GM23338 (cell line): Measurements from ENCODE around the gene PRR14.

Experiments
- CREB1 ChIP-seq: fragments of 250-450 bp; sonication (Bioruptor Pico); IDR thresholded peaks from 2 replicates; pipeline ENCODE4 v1.5.0; 2020; ENCODE audit warnings: low read depth, mild to moderate bottlenecking, moderate library complexity
- EZH2 ChIP-seq: fragments of 200-600 bp; sonication (generic); IDR thresholded peaks from one replicate; pipeline ENCODE4 v1.8.0; 2017; ENCODE audit warnings: antibody characterized with exemption, mild to moderate bottlenecking, low read depth; ENCODE audit not compliant: unreplicated experiment
- EZH2phosphoT487 ChIP-seq: fragments of 200-600 bp; sonication (generic); IDR thresholded peaks from one replicate; pipeline ENCODE4 v1.8.1; 2018; ENCODE audit warnings: antibody characterized with exemption; ENCODE audit not compliant: unreplicated experiment
- JUNB ChIP-seq: IDR thresholded peaks from one replicate; pipeline ENCODE4 v1.6.1; 2016; ENCODE audit warnings: antibody characterized with exemption; ENCODE audit not compliant: unreplicated experiment
- NANOG ChIP-seq: IDR thresholded peaks from 2 replicates; pipeline ENCODE4 v1.6.1; 2016; ENCODE audit warnings: antibody characterized with exemption, borderline replicate concordance
- POLR2AphosphoS5 ChIP-seq: IDR thresholded peaks from 2 replicates; pipeline ENCODE4 v1.6.1; 2016; ENCODE audit warnings: antibody characterized with exemption, low read depth
- REST ChIP-seq: IDR thresholded peaks from one replicate; pipeline ENCODE4 v1.6.1; 2018; ENCODE audit warnings: antibody characterized with exemption; ENCODE audit not compliant: unreplicated experiment
- STAT1 ChIP-seq: IDR thresholded peaks from one replicate; pipeline ENCODE4 v1.6.1; 2016; ENCODE audit warnings: antibody characterized with exemption; ENCODE audit not compliant: unreplicated experiment
- ZNF114 ChIP-seq: fragments of 250-450 bp; sonication (Bioruptor Pico); IDR thresholded peaks from 2 replicates; pipeline ENCODE4 v1.5.0; 2020; ENCODE audit warnings: mild to moderate bottlenecking, moderate library complexity
- ZNF331 ChIP-seq: fragments of 250-450 bp; sonication (Bioruptor Pico); IDR thresholded peaks from 2 replicates; pipeline ENCODE4 v1.5.0; 2020; ENCODE audit warnings: low read depth, mild to moderate bottlenecking, moderate library complexity
- TF ChIP-seq, protein P1 (sequence below), 2 experiments: fragments of 200-600 bp in 1 of 2; sonication (generic) in 1 of 2; conservative IDR thresholded peaks; 2 replicates each; pipeline versions ENCODE4 v1.5.1 to v1.6.1; 2016 to 2017; ENCODE audit warnings: antibody characterized with exemption in 2 of 2, low read depth in 2 of 2, mild to moderate bottlenecking in 2 of 2, moderate library complexity in 1 of 2
- TF ChIP-seq, protein P2 (sequence below): fragments of 250-450 bp; sonication (Bioruptor Pico); IDR thresholded peaks from 2 replicates; pipeline ENCODE4 v1.5.0; 2020; ENCODE audit warnings: mild to moderate bottlenecking, moderate library complexity
- TF ChIP-seq, protein P3 (sequence below): IDR thresholded peaks from 2 replicates; pipeline ENCODE4 v1.6.1; 2016; ENCODE audit warnings: antibody characterized with exemption

DNA sequence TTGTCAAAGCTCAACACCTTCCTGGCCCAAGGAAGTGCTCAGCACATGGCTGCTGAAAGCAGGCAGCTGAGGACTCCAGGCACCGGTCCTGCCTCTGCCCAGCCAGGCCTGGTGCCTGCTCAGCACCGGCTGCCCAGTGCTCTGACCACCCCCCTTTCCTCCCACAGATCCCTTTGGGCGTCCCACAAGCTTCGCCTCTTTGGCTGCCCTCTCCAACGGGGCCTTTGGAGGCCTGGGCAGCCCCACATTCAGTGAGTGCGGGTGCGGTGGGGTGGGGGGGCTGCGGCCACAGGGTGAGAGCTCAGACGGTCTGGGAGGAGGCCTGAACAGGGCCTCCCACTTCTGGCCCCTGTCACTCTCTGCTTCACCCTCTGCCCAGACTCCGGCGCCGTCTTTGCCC lies 17.6 kb downstream of the PRR14 start:
- TF ChIP-seq, protein P1, sequence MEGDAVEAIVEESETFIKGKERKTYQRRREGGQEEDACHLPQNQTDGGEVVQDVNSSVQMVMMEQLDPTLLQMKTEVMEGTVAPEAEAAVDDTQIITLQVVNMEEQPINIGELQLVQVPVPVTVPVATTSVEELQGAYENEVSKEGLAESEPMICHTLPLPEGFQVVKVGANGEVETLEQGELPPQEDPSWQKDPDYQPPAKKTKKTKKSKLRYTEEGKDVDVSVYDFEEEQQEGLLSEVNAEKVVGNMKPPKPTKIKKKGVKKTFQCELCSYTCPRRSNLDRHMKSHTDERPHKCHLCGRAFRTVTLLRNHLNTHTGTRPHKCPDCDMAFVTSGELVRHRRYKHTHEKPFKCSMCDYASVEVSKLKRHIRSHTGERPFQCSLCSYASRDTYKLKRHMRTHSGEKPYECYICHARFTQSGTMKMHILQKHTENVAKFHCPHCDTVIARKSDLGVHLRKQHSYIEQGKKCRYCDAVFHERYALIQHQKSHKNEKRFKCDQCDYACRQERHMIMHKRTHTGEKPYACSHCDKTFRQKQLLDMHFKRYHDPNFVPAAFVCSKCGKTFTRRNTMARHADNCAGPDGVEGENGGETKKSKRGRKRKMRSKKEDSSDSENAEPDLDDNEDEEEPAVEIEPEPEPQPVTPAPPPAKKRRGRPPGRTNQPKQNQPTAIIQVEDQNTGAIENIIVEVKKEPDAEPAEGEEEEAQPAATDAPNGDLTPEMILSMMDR (conservative IDR thresholded peaks at IDR 0.05; ENCODE audit: low read depth in 2 of 2), result no peak
- TF ChIP-seq EZH2, result no peak
- no peak for TF ChIP-seq ZNF331
- no peak for TF ChIP-seq POLR2AphosphoS5
- no peak for TF ChIP-seq JUNB
- no peak for TF ChIP-seq EZH2phosphoT487
- TF ChIP-seq REST, result no peak
- TF ChIP-seq, protein P2, sequence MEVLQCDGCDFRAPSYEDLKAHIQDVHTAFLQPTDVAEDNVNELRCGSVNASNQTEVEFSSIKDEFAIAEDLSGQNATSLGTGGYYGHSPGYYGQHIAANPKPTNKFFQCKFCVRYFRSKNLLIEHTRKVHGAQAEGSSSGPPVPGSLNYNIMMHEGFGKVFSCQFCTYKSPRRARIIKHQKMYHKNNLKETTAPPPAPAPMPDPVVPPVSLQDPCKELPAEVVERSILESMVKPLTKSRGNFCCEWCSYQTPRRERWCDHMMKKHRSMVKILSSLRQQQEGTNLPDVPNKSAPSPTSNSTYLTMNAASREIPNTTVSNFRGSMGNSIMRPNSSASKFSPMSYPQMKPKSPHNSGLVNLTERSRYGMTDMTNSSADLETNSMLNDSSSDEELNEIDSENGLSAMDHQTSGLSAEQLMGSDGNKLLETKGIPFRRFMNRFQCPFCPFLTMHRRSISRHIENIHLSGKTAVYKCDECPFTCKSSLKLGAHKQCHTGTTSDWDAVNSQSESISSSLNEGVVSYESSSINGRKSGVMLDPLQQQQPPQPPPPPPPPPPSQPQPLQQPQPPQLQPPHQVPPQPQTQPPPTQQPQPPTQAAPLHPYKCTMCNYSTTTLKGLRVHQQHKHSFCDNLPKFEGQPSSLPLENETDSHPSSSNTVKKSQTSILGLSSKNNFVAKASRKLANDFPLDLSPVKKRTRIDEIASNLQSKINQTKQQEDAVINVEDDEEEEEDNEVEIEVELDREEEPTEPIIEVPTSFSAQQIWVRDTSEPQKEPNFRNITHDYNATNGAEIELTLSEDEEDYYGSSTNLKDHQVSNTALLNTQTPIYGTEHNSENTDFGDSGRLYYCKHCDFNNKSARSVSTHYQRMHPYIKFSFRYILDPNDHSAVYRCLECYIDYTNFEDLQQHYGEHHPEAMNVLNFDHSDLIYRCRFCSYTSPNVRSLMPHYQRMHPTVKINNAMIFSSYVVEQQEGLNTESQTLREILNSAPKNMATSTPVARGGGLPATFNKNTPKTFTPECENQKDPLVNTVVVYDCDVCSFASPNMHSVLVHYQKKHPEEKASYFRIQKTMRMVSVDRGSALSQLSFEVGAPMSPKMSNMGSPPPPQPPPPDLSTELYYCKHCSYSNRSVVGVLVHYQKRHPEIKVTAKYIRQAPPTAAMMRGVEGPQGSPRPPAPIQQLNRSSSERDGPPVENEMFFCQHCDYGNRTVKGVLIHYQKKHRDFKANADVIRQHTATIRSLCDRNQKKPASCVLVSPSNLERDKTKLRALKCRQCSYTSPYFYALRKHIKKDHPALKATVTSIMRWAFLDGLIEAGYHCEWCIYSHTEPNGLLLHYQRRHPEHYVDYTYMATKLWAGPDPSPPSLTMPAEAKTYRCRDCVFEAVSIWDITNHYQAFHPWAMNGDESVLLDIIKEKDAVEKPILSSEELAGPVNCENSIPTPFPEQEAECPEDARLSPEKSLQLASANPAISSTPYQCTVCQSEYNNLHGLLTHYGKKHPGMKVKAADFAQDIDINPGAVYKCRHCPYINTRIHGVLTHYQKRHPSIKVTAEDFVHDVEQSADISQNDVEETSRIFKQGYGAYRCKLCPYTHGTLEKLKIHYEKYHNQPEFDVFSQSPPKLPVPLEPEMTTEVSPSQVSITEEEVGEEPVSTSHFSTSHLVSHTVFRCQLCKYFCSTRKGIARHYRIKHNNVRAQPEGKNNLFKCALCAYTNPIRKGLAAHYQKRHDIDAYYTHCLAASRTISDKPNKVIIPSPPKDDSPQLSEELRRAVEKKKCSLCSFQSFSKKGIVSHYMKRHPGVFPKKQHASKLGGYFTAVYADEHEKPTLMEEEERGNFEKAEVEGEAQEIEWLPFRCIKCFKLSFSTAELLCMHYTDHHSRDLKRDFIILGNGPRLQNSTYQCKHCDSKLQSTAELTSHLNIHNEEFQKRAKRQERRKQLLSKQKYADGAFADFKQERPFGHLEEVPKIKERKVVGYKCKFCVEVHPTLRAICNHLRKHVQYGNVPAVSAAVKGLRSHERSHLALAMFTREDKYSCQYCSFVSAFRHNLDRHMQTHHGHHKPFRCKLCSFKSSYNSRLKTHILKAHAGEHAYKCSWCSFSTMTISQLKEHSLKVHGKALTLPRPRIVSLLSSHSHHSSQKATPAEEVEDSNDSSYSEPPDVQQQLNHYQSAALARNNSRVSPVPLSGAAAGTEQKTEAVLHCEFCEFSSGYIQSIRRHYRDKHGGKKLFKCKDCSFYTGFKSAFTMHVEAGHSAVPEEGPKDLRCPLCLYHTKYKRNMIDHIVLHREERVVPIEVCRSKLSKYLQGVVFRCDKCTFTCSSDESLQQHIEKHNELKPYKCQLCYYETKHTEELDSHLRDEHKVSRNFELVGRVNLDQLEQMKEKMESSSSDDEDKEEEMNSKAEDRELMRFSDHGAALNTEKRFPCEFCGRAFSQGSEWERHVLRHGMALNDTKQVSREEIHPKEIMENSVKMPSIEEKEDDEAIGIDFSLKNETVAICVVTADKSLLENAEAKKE (CRISPR knock-in tag), result no peak
- no peak for TF ChIP-seq CREB1 (CRISPR knock-in tag)
- TF ChIP-seq, protein P3, sequence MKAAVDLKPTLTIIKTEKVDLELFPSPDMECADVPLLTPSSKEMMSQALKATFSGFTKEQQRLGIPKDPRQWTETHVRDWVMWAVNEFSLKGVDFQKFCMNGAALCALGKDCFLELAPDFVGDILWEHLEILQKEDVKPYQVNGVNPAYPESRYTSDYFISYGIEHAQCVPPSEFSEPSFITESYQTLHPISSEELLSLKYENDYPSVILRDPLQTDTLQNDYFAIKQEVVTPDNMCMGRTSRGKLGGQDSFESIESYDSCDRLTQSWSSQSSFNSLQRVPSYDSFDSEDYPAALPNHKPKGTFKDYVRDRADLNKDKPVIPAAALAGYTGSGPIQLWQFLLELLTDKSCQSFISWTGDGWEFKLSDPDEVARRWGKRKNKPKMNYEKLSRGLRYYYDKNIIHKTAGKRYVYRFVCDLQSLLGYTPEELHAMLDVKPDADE, result no peak
- no peak for TF ChIP-seq ZNF114 (CRISPR knock-in tag)
- TF ChIP-seq STAT1, result no peak
- no peak for TF ChIP-seq NANOG
